NOMO-1 treated with DMSO at 0.1 percent for 48 hours (cell line): Measurements from ENCODE around the gene PPP4R3B.
A peak's percentile ranks its signal among the peaks of the same experiment; 100 is the strongest.
"Not testable (repeated sequence)": the region's sequence is repeated elsewhere in the genome, so short reads cannot be mapped to it uniquely, and the experiment has no call there.

Experiments used
- DNase-seq: peaks from one replicate; lab custom pipeline; 2025; ENCODE audit not compliant: unreplicated experiment; lab: John Stamatoyannopoulos, UW

PPP4R3B gene

DNA sequence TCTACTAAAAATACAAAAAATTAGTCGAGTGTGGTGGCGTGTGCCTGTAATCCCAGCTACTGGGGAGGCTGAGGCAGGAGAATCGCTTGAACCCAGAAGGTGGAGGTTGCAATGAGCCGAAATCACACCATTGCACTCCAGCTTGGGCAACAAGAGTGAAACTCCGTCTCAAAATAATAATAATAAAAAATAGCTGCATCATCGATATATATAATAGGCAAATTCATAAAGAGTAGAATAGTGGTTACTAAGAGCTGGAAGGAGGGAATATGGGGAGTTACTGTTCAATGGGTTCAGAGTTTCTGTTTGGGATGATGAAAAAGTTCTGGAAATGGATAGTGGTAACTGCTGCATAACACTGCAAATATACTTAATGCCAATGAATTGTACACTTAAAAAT, 20.6 kb downstream of the PPP4R3B start:
- not testable (repeated sequence) for DNase-seq

DNA sequence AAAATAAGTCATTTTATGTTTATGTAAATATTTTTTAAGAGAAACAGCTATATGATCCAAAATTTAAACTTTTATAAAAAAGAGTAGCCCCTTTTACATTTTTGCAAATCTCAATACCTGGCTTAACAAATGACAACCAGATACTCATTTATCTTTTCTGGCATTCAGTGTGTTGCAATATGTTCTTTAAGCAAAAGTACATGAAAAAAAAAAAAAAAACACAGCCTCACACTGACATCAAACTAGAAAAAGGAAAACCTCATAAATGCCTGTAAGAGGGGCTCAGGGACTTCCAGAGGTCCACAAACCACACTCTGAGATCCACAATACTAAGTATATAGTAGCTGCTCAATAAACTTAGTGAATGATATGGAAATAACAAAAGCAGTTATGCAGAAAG, 21.9 kb downstream of the PPP4R3B start:
- no peak for DNase-seq

DNA sequence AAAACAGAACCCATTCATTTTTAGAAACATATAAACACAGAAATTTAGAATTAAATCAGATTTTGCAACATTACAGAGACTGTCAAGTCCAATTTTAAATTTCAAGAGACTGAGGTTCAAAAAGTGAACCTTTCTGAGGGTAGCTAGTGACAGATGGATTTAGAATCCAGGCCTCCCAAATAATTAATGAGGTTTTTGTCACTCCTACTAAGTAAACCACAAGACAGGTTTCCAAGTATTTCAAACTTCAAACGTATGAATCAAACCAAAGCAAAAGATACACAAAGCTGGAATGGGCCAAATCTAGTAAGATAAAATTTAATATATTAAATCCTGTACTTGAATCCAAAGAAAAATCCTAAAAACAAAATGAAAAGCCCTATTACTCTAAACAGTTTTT, 25.3 kb downstream of the PPP4R3B start:
- DNase-seq, result no peak

DNA sequence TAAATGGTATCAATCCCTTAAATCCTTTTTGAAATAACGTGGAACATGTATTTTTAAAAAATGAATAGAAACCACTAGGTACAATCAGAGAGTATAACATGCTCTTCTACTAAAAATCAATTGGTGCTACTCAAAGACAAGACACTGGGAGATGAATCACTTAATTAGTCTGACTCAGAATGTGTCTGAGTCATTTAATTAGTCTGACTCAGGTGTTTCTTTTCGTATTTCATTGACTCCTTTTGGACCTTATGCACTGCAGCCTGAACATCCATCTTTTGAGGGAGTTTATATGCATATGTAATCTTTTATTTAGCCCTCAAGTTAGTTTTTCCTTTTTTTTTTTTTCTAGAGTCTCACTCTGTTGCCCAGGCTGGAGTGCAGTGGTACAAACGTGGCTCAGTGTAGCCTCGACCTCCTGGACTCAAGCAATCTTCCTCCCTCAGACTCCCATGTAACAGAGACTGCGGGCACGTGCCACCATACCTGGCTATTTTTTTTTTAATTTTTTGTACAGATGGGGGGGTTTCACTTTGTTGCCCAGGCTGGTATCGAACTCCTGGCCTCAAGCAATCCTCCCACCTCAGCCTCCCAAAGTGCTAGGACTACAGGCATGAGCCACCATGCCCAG, 26.5 kb downstream of the PPP4R3B start:
- DNase-seq, result peak; percentile 76

DNA sequence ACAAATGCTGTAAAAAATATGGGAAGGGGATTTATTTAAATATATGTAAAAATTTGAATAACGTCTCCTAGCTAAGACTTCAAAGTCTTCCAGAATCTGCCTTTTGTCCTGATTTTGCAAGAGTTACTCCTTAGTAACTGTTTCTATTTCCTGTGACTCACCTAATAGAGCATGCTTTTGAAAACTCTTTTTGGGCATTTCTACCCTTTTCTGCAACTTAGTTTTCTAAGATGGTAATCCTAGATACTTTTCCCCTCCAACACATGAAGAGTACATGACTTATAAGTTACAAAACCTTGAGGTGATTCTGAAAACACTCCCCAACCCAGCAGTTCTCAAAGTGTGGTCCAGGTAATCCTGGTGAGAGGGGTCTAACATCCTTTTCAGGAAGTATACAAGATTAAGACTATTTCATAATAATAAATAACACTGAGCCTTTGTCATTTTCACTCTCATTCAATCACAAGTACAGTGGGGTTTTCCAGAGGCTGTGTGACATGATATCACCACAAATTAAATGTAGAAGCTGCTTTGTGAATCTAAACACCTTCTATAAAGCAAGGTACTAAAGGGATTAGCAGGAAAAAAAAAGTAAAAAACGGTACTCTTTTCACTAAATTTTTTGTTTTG, 31.9 kb downstream of the PPP4R3B start:
- peak; percentile 46 for DNase-seq

DNA sequence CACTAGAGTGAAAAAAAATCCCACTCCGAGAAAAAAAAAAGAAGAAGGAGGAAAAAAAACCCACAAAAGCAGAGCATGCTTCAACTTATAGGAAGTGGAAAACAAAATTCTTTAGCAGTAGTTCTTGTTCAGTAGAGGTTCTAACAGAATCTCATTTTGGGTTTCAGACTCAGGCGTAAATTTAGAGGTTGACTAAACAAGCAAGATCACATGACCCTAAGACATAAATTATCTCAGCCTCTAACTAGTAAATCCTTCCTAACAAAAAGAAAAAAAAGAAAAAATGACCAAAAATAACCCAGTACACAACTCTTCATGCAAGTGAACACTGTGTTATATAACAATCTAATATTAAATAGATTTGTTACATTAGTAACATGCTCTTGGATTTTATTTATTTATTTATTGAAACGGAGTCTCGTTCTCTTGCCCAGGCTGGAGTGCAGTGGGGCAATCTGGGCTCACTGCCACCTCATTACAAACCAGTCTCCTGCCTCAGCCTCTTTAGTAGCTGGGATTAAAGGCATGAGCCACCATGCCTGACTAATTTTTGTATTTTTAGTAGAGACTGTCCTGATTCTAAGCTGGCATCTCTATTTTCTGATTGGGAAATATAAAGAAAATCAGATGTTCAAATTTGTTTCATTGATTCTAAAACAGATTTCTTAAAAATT, 35.4 kb downstream of the PPP4R3B start:
- no peak for DNase-seq

DNA sequence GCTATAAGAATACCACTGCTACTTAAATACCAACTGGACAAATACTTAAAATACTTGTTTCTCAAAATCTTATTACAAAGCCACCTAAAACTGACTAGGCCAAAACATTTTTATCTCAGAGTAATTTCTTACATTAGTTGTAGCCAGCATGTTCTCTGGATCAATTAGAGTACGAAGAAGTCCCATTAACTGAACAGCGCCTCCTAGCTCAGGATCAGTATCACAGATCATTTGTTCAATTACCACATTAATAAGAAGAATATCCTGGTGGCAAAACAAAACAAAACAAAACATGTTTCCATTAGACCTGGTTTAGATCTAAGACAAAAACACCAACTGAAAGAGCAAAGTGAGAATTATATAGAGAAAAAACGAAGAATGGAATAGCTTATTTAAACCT, 36.0 kb downstream of the PPP4R3B start:
- no peak for DNase-seq

DNA sequence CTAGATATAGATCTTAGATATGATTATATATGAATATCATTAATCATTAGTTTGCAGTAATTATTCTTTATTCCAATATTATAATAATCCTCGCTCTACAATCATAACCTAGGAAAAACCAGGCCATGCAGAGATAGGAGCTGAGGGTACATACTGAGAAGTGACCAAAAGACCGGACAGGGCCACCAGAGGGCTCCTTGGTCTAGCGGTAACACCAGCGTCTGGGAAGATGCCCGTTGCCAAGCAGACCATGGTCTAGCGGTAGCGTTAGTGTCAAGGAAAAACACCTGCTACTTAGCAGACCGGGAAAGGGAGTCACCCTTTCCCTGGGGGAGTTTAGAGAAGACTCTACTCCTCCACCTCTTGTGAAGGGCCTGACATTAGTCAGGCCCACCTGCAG, 48.4 kb downstream of the PPP4R3B start:
- DNase-seq, result not testable (repeated sequence)

DNA sequence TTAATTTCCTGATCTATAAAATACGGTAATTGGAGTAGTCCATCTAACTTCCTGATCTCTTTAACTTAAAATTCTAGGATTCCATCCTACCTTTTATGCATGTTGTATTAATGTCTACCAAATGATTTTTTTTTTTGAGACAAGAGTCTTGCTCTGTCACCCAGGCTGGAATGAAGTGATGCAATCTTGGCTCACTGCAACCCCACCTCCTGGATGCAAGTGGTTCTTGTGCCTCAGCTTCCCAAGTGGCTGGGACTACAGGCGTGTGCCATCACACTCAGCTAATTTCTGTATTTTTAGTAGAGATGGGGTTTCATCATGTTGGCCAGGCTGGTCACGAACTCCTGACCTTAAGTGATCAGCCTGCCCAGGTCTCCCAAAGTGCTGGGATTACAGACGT, 50.1 kb downstream of the PPP4R3B start:
- DNase-seq, result no peak

DNA sequence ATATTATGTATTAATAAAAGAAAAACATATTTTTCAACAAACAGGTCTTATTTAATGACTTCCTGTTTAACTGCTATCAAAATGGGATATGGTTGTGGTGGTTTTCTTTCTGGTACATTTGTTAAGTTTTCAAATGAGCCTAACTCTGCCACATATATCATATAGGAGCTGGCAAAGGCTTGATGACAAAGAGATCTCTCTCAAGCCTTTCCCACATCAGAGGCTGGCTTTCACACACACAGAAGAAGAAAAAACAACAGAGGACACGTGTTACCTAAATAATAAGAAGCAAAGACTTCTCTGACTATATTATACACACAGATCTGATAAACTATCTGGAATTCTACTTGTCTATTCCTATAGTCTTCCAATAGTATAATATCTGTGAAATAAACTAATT, 51.8 kb downstream of the PPP4R3B start:
- DNase-seq, result no peak

DNA sequence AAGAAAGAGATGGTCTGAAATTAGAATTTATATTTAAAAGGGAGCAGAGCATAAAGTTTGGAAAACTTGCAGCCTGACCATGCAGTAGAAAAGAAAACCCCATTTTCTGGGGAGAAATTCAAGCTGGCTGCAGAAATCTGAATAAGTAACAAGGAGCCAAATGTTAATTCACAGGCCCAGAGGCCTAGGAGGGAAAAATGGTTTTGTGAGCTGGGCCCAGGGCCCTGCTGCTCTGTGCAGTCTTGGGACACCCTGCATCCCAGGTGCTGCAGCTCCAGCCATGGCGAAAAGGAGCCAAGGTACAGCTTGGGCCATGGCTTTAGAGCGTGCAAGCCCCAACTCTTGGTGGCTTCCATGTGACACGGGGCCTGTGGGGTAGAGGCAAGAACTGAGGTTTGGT, 56.6 kb downstream of the PPP4R3B start:
- no peak for DNase-seq

DNA sequence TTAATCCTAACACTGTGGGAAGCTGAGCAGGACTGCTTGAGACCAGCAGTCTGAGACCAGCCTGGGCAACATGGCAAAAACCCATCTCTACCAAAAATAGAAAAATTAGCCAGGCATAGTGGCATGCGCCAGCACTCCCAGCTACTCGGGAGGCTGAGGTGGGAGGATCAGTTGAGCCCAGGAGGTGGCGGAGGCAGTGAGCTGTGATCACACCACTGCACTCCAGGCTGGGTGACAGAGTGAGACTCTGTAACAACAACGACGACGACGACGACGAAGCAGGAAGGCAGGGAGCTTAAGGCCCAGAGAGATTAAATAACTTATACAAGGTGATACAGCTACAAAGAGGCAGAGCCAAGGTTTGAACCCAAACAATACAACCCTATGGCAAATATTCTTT, 60.6 kb downstream of the PPP4R3B start:
- no peak for DNase-seq

DNA sequence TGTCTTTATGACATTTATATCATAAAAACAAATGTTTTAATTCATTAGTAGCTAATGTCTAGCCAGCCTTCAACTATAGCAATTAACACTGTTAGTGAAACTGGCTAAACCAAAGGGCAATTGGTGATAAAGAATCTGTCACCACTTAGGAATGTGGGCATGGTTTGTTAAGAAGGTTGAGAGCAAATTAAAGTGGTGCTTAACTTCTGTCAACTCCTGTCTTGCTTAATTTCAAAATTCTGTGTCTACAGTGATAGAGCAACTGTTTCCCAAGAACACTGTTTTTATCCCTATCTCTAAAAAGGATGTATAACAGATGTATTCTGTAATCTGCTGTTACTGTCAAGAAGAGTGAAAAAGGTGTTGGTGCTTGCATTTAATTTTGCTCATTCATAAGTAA, 61.4 kb downstream of the PPP4R3B start:
- DNase-seq, result no peak

DNA sequence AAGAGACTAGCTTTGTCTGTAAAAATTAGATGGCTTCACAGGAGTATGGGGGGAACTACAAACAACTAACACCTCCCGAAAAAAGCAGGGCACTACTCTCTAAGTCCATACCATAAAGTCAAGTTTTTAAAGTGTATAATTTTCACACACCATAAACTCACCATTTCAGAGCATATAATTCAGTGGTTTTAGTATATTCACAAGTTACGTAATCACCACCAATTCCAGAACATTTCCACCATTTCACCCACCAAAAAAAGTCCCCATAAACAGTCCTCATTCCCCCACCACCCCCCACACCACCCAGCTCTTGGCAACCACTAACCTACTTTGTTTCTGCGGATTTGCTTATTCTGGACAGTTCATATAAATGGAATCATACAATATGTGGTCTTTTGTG, 64.1 kb downstream of the PPP4R3B start:
- DNase-seq, result no peak

DNA sequence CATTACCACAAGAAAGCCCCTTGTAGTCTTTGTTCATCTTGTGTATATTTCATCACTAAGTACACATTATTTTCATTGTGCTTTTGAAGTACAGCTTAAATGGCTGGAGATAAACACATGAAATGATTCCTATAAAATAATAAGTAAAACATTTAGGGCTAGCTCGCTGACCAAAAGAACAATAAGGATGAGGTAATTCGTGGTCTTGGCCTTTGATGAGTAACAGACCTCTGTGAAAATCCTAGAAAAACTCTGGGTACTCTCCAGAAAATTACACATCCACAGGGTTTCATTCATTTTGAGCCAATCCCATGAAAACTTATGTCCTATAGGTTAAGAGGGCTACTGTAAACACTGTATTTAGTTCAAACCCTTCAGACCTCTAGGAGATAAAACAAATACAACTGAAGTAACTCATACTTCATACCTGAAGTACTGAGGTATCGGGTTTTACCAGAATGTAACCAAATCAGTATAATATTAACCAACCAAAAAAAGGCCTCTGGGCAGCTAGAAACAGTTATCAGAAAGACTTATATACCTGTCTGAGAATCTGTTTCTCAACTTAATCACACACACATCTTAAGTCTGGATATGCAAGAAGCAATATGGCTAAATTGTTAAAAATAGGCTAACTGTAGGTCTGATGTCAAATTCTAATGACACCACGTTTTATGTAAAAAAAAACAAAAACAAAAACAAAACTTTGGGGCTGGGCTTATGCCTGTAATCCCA, 66.9 kb downstream of the PPP4R3B start:
- DNase-seq, result no peak

DNA sequence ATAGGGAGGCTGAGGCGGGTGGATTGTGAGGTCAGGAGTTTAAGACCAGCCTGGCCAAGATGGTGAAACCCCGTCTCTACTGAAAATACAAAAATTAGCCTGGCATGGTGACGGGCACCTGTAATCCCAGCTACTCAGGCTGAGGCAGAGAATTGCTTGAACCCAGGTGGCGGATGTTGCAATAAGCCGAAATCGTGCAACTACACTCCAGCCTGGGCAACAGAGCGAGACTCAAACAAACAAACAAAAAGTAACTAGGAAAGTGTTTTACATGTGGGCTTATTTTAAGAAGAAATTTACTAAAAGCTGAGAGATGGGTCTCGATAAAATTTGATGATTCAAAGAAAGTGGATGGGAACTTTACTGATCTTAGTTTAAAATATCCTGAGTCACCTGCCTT, 69.7 kb downstream of the PPP4R3B start:
- not testable (repeated sequence) for DNase-seq

DNA sequence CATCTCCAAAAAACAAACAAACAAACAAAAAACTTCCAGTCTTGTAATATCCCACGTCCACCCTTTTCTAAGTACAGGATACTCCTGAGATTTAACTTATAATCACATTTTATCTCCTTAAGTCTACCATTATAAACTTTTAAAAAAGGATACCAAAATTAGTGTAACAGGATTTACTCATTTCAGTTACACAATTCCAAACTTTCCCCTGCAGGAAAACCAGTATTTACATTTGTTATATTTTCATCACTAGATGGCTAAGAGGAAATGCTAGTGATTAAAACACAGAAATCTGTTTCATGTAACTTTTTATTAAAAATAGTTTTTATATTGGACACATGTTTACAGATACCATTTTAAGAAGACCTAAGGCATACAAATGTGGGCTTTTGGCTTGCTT, 70.4 kb downstream of the PPP4R3B start:
- no peak for DNase-seq

DNA sequence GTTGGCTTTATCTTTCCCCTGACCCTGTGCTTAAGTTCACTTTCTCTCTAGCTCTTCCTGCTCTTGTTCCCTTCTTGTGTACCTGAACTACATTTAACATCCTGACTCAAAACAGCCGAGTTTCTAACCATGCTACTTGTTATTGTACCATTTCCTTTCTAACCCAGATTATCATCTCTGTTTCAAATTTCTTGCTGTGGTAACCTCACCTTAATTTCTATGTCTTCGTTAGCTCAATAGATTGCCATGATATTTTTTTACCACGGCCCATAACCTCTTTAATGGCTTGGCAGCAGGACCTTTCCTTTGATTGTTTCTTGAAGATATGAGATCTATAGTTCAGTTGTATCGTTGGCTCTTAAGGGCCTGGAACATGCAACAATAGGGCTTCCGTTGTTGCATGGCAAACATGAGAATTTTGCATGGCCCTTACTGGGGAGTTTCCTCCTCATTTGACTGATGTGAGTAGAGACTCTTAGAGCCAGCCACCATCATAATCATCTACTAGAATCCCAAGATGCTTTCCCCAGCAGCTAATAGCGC, 86.8 kb downstream of the PPP4R3B start:
- no peak for DNase-seq

DNA sequence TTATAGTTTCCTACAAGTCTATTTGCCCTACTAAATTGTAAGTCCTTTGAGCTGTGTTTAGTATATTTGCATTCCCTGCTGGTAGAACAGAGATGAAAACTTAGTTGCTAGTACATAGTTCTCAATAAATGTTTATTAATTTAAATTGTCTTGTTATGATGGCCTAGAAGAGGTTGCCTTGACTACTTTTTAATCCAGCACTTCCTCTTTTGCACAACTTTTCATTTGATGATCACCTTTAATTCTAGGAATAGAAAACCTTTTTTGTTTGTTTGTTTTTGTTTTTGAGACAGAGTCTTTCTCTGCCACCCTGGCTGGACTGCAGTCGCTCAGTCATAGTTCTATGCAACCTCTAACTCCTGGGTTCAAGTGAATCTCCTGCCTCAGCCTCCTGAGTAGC, 91.2 kb downstream of the PPP4R3B start:
- DNase-seq, result no peak

DNA sequence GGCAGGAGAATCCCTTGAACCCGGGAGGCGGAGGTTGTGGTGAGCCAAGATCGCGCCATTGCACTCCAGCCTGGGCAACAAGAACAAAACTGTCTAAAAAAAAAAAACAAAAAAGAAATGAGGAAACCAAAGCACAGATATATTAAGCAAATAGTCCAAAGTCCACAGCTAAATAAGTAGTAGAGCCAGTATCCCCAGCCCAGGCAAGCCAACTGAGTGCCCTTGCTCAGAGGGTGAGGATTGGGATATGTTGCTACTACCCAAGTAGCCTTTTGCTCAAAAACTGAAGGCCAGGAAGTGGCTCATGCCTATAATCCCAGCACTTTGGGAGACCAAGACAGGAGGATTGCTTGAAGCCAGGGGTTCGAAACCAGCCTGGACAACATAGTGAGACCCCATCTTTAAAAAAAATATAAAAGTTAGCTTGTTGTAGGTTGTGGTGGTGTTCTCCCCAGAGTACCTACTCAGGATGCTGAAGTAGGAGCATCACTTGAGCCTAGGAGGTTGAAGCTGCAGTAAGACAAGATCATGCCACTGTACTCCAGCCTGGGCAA, 92.5 kb downstream of the PPP4R3B start:
- DNase-seq, result no peak
